Pancreas (tissue), 10 donors: Measurements from ENCODE around the gene AP5Z1. TPM values are rescaled to one million over a fixed set of nuclear protein-coding genes. Genes with fewer than 3 reads are reported as not detected.

Source experiments
- ATAC-seq, 4 donors: fragments of 200-7000 bp; cut with Tn5 transposase; one replicate each; pipeline versions ENCODE4 v1.8.0 to v1.9.1; 2020; ENCODE audit warnings: mild to moderate bottlenecking in 4 of 4, moderate library complexity in 4 of 4
- DNase-seq, 6 donors: peaks; one replicate each; pipeline ENCODE4 v3.0.0-alpha.2; 2020
- FAIRE-seq: peaks from 2 replicates; lab custom pipeline; 2012; peaks lifted over from hg19 to GRCh38; lab: Jason Lieb, UNC
- H3K27ac ChIP-seq, 4 donors: fragments of 200-600 bp; sonication (generic); 1 replicate in 3 of 4; 2 replicates in 1 of 4; pipeline versions ENCODE4 v1.5.0 to v1.8.0; 2020
- H3K27me3 ChIP-seq, 4 donors: fragments of 200-600 bp; one replicate each; pipeline ENCODE4 v1.8.0; 2021
- H3K36me3 ChIP-seq, 3 donors: fragments of 200-600 bp; sonication (generic) in 1 of 3; one replicate each; pipeline versions ENCODE4 v1.5.0 to v1.8.0; 2020 to 2021
- H3K4me1 ChIP-seq, 3 donors: fragments of 200-600 bp; one replicate each; pipeline ENCODE4 v1.8.0; 2021
- H3K4me3 ChIP-seq, 4 donors: fragments of 200-600 bp; sonication (generic) in 2 of 4; one replicate each; pipeline versions ENCODE4 v1.5.0 to v1.8.0; 2020 to 2021
- H3K9me3 ChIP-seq, 4 donors: fragments of 200-600 bp; one replicate each; pipeline ENCODE4 v1.8.0; 2021
- CTCF ChIP-seq, 4 donors: fragments of 200-600 bp; sonication (generic) in 3 of 4; IDR thresholded peaks; one replicate each; pipeline versions ENCODE4 v1.5.0 to v1.8.0; 2021; ENCODE audit warnings: antibody characterized with exemption in 4 of 4
- WGBS, 2 donors: extraction: QIAGEN DNeasy Blood & Tissue Kit; methylation state at CpG; one replicate each; pipeline ENCODE4 v1.1.7; 2013; 5-methylcytosine and 5-hydroxymethylcytosine counted together
- intact Hi-C, 3 donors: fragments of 100-400 bp; cut with DNase I; formaldehyde crosslinking; loops; one replicate each; pipeline versions ENCODE4 v1.11.1 to v1.14.2; 2022
- polyA plus RNA-seq, 2 donors: library from polyadenylated mRNA; stranded (reverse); fragments of 200-250 nt; gene quantifications; one replicate each; pipeline ENCODE4 v1.2.3, GENCODE V29; 2013
- total RNA-seq, 6 donors: library from RNA; stranded (reverse); fragmentation: NEBNext Ultra II Directional in 4 of 6; extraction: Animal tissue kit (Norgen Biotek cat#: 25700) in 4 of 6; gene quantifications; one replicate each; pipeline versions ENCODE4 v1.2.1 to v1.2.4, GENCODE V29; 2021 to 2023
- donor health status: healthy with polysubstance abuse.
- donor health status: DM: no; HTN: no; CAD: no; lungs with moderate emphysema.
- donor health status: DM: no; HTN: no; CAD: no.
- donor health status: control.
- donor health status: control.
- donor health status: Bipolar disorder and iron deficiency.
- donor health status: DM: yes; HTN: yes; CAD: no.
- donor health status: DM: no; HTN: no; CAD: no.
- donor health status: DM: no; HTN: no; CAD: no.
- donor health status: DM: yes; HTN: yes; CAD: no.

AP5Z1 gene
- total and polyA plus RNA-seq, 8 donors: 12.8 to 81.2 (median 18.3) TPM

GRCh38 chr7:4828720-4829383, 53.4 kb downstream of the AP5Z1 start:
- Histone ChIP-seq H3K9me3 (no peaks in the 10 kb centered on the region), H3K4me1 (no peaks in the 10 kb centered on the region), H3K27me3 (no peaks in the 10 kb centered on the region), H3K27ac (no peak overlapping the region), H3K36me3 (no peaks in the 10 kb centered on the region), H3K4me3 (no peak overlapping the region)
- 71 to 91% methylated on average over 17 of the region's 17 CpGs for WGBS, 2 donors
- no peak for FAIRE-seq
- no peak for DNase-seq
- no peak for ATAC-seq
- intact Hi-C loops: no loop called here
- no peak for TF ChIP-seq CTCF (IDR thresholded peaks at IDR 0.05)

DNA sequence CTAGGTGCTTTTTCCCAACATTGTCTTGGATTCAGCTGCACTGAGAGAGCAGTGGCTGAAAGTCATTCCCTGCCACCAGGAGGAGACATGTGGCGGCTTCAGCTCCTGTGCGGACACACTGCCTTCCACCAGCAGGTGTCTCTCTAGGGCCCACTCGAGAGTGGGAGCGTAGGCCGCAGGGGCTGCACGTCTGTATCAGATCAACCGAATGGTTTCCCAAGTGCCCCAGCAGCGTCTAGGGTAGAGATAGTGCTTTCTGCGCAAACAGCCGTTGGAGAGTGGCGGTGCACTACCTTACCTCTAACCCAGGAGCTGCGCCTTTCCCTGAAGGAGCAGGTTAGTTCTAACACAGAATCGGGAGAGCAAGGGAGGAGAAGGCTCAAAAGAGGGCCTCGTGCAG, 54.8 kb downstream of the AP5Z1 start:
- Histone ChIP-seq H3K36me3 (no peaks in the 10 kb centered on the region), H3K4me1 (no peaks in the 10 kb centered on the region), H3K27ac (no peak overlapping the region), H3K9me3 (no peaks in the 10 kb centered on the region), H3K4me3 (no peak overlapping the region), H3K27me3 (no peaks in the 10 kb centered on the region)
- whole genome bisulfite sequencing, 2 donors: 31 to 32% methylated on average over 14 of the region's 14 CpGs
- DNase-seq: peak in 5 of 6 donors; percentile 66 to 76 (median 71)
- peak; percentile 44 to 86 (median 56) for TF ChIP-seq CTCF (IDR thresholded peaks at IDR 0.05)
- peak; percentile 81 to 99 (median 92) for ATAC-seq
- intact Hi-C loops: loop anchor here in 1 of 3 donors (5.0 kb wide), 1 partner anchor 47 kb away; no protein-coding TSS in a partner anchor
- no peak for FAIRE-seq

- FAIRE-seq (no peak), ATAC-seq (no peak), DNase-seq (no peak)
- intact Hi-C loops: loop anchor here in 1 of 3 donors (5.0 kb wide), 1 partner anchor 45 kb away; no protein-coding TSS in a partner anchor
- H3K27me3 ChIP-seq: no peaks in the 10 kb centered on the region
- no peak for TF ChIP-seq CTCF (IDR thresholded peaks at IDR 0.05)
- no peaks in the 10 kb centered on the region for H3K9me3 ChIP-seq
- 68% methylated on average over 17 of the region's 17 CpGs for WGBS, 2 donors
- no peak overlapping the region for H3K27ac ChIP-seq
- no peaks in the 10 kb centered on the region for H3K36me3 ChIP-seq
- no peaks in the 10 kb centered on the region for H3K4me1 ChIP-seq
- H3K4me3 ChIP-seq: no peak overlapping the region
Measured at GRCh38 chr7:4831723-4832495, 56.5 kb downstream of the AP5Z1 start.

DNA sequence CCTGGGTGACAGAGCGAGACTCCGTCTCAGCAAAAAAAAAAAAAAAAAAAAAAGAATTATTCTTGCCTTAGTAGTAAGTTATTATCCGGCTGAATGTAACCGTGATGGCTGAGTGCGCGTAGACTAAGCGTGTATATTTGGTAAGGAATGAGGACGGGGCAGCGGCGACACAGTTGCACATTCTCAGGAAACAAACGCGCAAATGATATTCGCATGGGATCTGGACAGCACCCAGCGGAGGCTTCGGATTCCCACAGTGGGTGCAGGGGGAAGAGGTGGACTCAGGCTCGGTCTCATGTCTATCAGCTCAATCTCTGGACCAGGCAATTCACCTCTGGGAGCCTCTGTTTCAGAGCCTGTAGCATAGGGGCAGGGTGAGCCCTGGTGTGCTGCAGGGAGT, 57.3 kb downstream of the AP5Z1 start:
- intact Hi-C loops: loop anchor here in 1 of 3 donors (5.0 kb wide), 1 partner anchor 45 kb away; no protein-coding TSS in a partner anchor
- Histone ChIP-seq H3K27me3 (no peaks in the 10 kb centered on the region), H3K4me1 (no peaks in the 10 kb centered on the region), H3K9me3 (no peaks in the 10 kb centered on the region), H3K36me3 (no peaks in the 10 kb centered on the region), H3K27ac (no peak overlapping the region), H3K4me3 (no peak overlapping the region)
- ATAC-seq: no peak
- DNase-seq: no peak
- 91 to 97% methylated on average over 16 of the region's 16 CpGs for WGBS, 2 donors
- FAIRE-seq: no peak
- no peak for TF ChIP-seq CTCF (IDR thresholded peaks at IDR 0.05)
